CD4-positive, alpha-beta T cell (primary cell): ENCODE data around the gene YIPF3. TPM values are rescaled to one million over a fixed set of nuclear protein-coding genes. Genes with fewer than 3 reads are reported as not detected.

ENCODE experiments used
- ATAC-seq: fragments of 200-7000 bp; cut with Tn5 transposase; one replicate; pipeline ENCODE4 v1.10.0; 2022; ENCODE audit warnings: mild to moderate bottlenecking; ENCODE audit not compliant: poor library complexity
- CTCF ChIA-PET: fragments of 350-600 bp; sonication (Branson Sonifier 250); formaldehyde crosslinking; loops from one replicate; lab custom pipeline; 2021; ENCODE audit warnings: antibody characterized with exemption, inconsistent platforms; lab: Charles Lee
- POLR2A ChIA-PET: fragments of 350-600 bp; sonication (Branson Sonifier 250); formaldehyde crosslinking; loops from one replicate; lab custom pipeline; 2021; ENCODE audit warnings: antibody characterized with exemption, inconsistent platforms; lab: Charles Lee
- DNase-seq, 14 experiments: peaks; one replicate each; pipeline ENCODE4 v3.0.0-alpha.2; 2013 to 2020; ENCODE audit warnings: mixed read lengths in 2 of 14
- H3K27ac ChIP-seq, 2 donors: one replicate each; pipeline versions ENCODE4 v1.5.1 to v1.7.0; 2013; ENCODE audit warnings: low read length in 2 of 2, low read depth in 1 of 2, mild to moderate bottlenecking in 1 of 2
- H3K27me3 ChIP-seq, 2 experiments: 1 replicate in 1 of 2; 2 replicates in 1 of 2; pipeline versions ENCODE4 v1.6.1 to v1.7.0; 2013; ENCODE audit warnings: low read length in 2 of 2, control low read depth in 1 of 2, mild to moderate bottlenecking in 1 of 2, moderate library complexity in 1 of 2; ENCODE audit not compliant: insufficient read depth in 2 of 2, control insufficient read depth in 1 of 2
- H3K36me3 ChIP-seq: one replicate; pipeline ENCODE4 v1.6.1; 2013; ENCODE audit warnings: low read length, control low read depth; ENCODE audit not compliant: insufficient read depth
- H3K4me1 ChIP-seq: one replicate; pipeline ENCODE4 v1.6.1; 2013; ENCODE audit warnings: low read length, control low read depth; ENCODE audit not compliant: insufficient read depth
- H3K4me3 ChIP-seq: one replicate; pipeline ENCODE4 v1.5.1; 2013; ENCODE audit warnings: mild to moderate bottlenecking, low read length, moderate library complexity
- H3K9me3 ChIP-seq, 2 experiments: 1 replicate in 1 of 2; 2 replicates in 1 of 2; pipeline versions ENCODE4 v1.6.1 to v1.7.0; 2013; ENCODE audit warnings: low read length in 2 of 2, mild to moderate bottlenecking in 2 of 2, control low read depth in 1 of 2, moderate library complexity in 1 of 2; ENCODE audit not compliant: control insufficient read depth in 1 of 2, insufficient read depth in 1 of 2
- H3K27ac Mint-ChIP-seq: one replicate; pipeline ENCODE4 v1.8.0; 2020; ENCODE audit warnings: mixed read lengths
- H3K27me3 Mint-ChIP-seq: one replicate; pipeline ENCODE4 v1.8.0; 2021; ENCODE audit warnings: mixed read lengths
- H3K36me3 Mint-ChIP-seq: one replicate; pipeline ENCODE4 v1.8.0; 2021; ENCODE audit warnings: low read depth, mixed read lengths
- H3K4me1 Mint-ChIP-seq: one replicate; pipeline ENCODE4 v1.8.0; 2021; ENCODE audit warnings: low read depth, mixed read lengths
- H3K4me3 Mint-ChIP-seq: one replicate; pipeline ENCODE4 v1.8.0; 2020; ENCODE audit warnings: mild to moderate bottlenecking, mixed read lengths
- H3K9me3 Mint-ChIP-seq: one replicate; pipeline ENCODE4 v1.8.0; 2020; ENCODE audit warnings: mixed read lengths
- intact Hi-C, 2 experiments: fragments of 100-400 bp; cut with DNase I in 1 of 2; cut with micrococcal nuclease in 1 of 2; formaldehyde crosslinking; loops; one replicate each; pipeline versions ENCODE4 v1.15.1 to v1.9.0; 2023 to 2025; cut with DNase I, micrococcal nuclease
- total RNA-seq, 174 experiments: library from RNA in 2 of 174; stranded (reverse) in 2 of 174; gene quantifications; one replicate each; pipeline ENCODE4 v1.2.3 and lab custom pipeline; 2021 to 2026
- TF ChIP-seq, protein P1 (sequence below): fragments of 200-600 bp; IDR thresholded peaks from one replicate; pipeline ENCODE4 v1.8.0; 2022; ENCODE audit warnings: antibody characterized with exemption, mild to moderate bottlenecking

Gene YIPF3
- total RNA-seq, 2 experiments from 2014 or later = 36.5 to 37.9 TPM

DNA sequence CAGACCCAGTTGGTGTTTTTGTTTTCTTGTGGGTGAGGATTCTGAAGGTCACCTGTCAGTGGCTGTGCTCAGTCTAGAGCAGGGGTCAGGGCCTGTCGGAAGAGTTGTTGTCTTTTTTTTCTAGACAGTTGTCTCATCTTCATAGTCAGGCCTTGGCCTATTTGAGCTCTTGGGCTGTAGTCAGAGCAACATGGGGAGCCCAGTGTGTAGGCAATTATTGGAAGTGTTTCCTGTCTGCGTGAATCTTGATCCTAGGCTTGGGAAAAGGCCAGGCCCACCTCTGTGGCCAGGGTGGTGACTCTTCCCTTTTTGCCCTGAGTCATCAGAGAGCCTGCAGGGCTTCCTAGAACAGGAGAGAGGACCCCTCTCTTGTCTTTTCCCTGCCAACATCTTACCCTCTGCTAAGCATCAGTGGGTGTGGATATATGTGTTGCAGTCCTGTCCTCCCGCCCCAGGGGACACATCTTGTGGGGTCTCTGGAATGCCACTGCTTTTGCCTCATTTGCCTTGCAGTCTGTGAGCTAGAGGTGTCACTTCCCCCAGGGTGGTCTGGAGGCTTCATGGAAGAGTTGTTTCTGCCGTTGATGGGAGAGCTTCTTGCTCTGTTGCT is 28.0 kb downstream of the YIPF3 start:
- H3K27me3 Mint-ChIP-seq = no peaks in the 10 kb centered on the region
- ChIA-PET CTCF (no interaction called here), POLR2A (no interaction called here)
- DNase-seq (no peak), ATAC-seq (no peak)
- Histone ChIP-seq H3K36me3 (peaks cover 23% of the 10 kb centered on the region), H3K4me1 (peaks cover 12% of the 10 kb centered on the region), H3K9me3 (no peaks in the 10 kb centered on the region), H3K4me3 (no peak overlapping the region), H3K27ac (no peak overlapping the region), H3K27me3 (no peaks in the 10 kb centered on the region)
- no peaks in the 10 kb centered on the region for H3K9me3 Mint-ChIP-seq
- peaks cover 20% of the 10 kb centered on the region for H3K4me1 Mint-ChIP-seq
- intact Hi-C loops = no loop called here
- TF ChIP-seq, protein P1, sequence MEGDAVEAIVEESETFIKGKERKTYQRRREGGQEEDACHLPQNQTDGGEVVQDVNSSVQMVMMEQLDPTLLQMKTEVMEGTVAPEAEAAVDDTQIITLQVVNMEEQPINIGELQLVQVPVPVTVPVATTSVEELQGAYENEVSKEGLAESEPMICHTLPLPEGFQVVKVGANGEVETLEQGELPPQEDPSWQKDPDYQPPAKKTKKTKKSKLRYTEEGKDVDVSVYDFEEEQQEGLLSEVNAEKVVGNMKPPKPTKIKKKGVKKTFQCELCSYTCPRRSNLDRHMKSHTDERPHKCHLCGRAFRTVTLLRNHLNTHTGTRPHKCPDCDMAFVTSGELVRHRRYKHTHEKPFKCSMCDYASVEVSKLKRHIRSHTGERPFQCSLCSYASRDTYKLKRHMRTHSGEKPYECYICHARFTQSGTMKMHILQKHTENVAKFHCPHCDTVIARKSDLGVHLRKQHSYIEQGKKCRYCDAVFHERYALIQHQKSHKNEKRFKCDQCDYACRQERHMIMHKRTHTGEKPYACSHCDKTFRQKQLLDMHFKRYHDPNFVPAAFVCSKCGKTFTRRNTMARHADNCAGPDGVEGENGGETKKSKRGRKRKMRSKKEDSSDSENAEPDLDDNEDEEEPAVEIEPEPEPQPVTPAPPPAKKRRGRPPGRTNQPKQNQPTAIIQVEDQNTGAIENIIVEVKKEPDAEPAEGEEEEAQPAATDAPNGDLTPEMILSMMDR = no peak
- H3K4me3 Mint-ChIP-seq = no peak overlapping the region
- no peak overlapping the region for H3K27ac Mint-ChIP-seq
- H3K36me3 Mint-ChIP-seq = peaks cover 26% of the 10 kb centered on the region

- intact Hi-C loops = no loop called here
- POLR2A ChIA-PET = no interaction called here
- H3K27me3 Mint-ChIP-seq = no peaks in the 10 kb centered on the region
- H3K36me3 Mint-ChIP-seq = peaks cover 21% of the 10 kb centered on the region
- TF ChIP-seq, protein P1 = no peak
- Histone ChIP-seq H3K9me3 (no peaks in the 10 kb centered on the region), H3K4me3 (no peak overlapping the region), H3K27me3 (no peaks in the 10 kb centered on the region), H3K36me3 (peaks cover 6% of the 10 kb centered on the region), H3K4me1 (peaks cover 31% of the 10 kb centered on the region), H3K27ac (no peak overlapping the region)
- CTCF ChIA-PET = interaction anchor here (0.7 to 1.1 kb wide), 2 partner anchors 25 to 206 kb away, joined by 3 read pairs; partner anchors contain the start of gene MRPS18A
- DNase-seq = no peak
- no peak overlapping the region for H3K27ac Mint-ChIP-seq
- no peaks in the 10 kb centered on the region for H3K9me3 Mint-ChIP-seq
- H3K4me3 Mint-ChIP-seq = no peak overlapping the region
- H3K4me1 Mint-ChIP-seq = peaks cover 52% of the 10 kb centered on the region
- ATAC-seq = no peak
Measured at GRCh38 chr6:43481591-43482236, 35.0 kb downstream of the YIPF3 start.

GRCh38 chr6:43481075-43481474 is 35.7 kb downstream of the YIPF3 start:
- DNase-seq (no peak), ATAC-seq (no peak)
- Mint-ChIP-seq H3K27ac (no peak overlapping the region), H3K9me3 (no peaks in the 10 kb centered on the region), H3K4me1 (peaks cover 54% of the 10 kb centered on the region), H3K4me3 (no peak overlapping the region), H3K36me3 (peaks cover 21% of the 10 kb centered on the region), H3K27me3 (no peaks in the 10 kb centered on the region)
- CTCF ChIA-PET = interaction anchor here (0.7 to 1.1 kb wide), 2 partner anchors 25 to 207 kb away, joined by 3 read pairs; partner anchors contain the start of gene MRPS18A
- POLR2A ChIA-PET = no interaction called here
- no peaks in the 10 kb centered on the region for H3K9me3 ChIP-seq
- H3K27me3 ChIP-seq = no peaks in the 10 kb centered on the region
- TF ChIP-seq, protein P1 = no peak
- peaks cover 32% of the 10 kb centered on the region for H3K4me1 ChIP-seq
- no peak overlapping the region for H3K4me3 ChIP-seq
- H3K27ac ChIP-seq = no peak overlapping the region
- intact Hi-C loops = no loop called here
- H3K36me3 ChIP-seq = peaks cover 4% of the 10 kb centered on the region
